Upper lobe of left lung (tissue), 4 donors: ENCODE data around the gene NT5DC1.

Experiments used
- POLR2A ChIP-seq, 4 donors: fragments of 450-650 bp; IDR thresholded peaks; one replicate each; pipeline ENCODE4 v1.5.1; 2016 to 2017; ENCODE audit warnings: antibody characterized with exemption in 4 of 4, mild to moderate bottlenecking in 2 of 4
- TF ChIP-seq, protein P1 (sequence below), 6 experiments: fragments of 450-650 bp in 4 of 6; fragments of 200-600 bp in 2 of 6; sonication (generic) in 2 of 6; IDR thresholded peaks; one replicate each; pipeline ENCODE4 v1.5.1; 2016 to 2019; ENCODE audit warnings: antibody characterized with exemption in 6 of 6

DNA sequence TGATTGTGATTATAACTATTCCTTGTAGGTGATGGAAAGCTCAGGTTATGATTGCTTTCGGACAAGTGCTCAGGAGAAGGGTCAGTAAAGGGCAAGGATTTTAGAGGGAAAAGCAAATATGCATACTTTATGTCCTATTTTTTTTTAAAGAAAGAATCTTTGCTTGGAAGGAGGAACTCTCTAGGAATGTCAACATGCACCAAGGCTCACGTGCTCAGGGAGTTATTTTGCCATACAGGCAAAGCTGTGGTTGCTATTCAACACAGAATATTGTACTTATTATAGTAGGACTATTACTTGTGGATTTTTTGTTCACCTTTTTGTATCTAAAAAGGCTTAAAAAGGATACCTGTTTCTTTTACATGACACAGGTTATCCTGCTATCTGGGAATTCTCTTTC is 182.0 kb downstream of the NT5DC1 start:
- TF ChIP-seq, protein P1, sequence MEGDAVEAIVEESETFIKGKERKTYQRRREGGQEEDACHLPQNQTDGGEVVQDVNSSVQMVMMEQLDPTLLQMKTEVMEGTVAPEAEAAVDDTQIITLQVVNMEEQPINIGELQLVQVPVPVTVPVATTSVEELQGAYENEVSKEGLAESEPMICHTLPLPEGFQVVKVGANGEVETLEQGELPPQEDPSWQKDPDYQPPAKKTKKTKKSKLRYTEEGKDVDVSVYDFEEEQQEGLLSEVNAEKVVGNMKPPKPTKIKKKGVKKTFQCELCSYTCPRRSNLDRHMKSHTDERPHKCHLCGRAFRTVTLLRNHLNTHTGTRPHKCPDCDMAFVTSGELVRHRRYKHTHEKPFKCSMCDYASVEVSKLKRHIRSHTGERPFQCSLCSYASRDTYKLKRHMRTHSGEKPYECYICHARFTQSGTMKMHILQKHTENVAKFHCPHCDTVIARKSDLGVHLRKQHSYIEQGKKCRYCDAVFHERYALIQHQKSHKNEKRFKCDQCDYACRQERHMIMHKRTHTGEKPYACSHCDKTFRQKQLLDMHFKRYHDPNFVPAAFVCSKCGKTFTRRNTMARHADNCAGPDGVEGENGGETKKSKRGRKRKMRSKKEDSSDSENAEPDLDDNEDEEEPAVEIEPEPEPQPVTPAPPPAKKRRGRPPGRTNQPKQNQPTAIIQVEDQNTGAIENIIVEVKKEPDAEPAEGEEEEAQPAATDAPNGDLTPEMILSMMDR (IDR thresholded peaks at IDR 0.05): no peak
- no peak for TF ChIP-seq POLR2A (IDR thresholded peaks at IDR 0.05)
